Stimulated activated naive CD4-positive, alpha-beta T cell (primary cell): ENCODE results near the gene HOMEZ.

ENCODE experiments used
- DNase-seq, 6 experiments: peaks; one replicate each; lab custom pipeline; 2025; lab: John Stamatoyannopoulos, UW

Gene HOMEZ

GRCh38 chr14:23307687-23308644 lies 22.0 kb upstream of the HOMEZ start:
- no peak for DNase-seq

GRCh38 chr14:23307146-23307530 lies 21.2 kb upstream of the HOMEZ start:
- DNase-seq: no peak

- DNase-seq: no peak
Observed at GRCh38 chr14:23306412-23307145, 20.6 kb upstream of the HOMEZ start, which contains the start of gene BCL2L2. TSS of gene BCL2L2 (plus strand) at chr14:23306833. CDS start at chr14:23307768, 935 bp downstream.

- DNase-seq: peak; percentile 78 to 89 (median 84)
Observed at GRCh38 chr14:23302290-23303225, 16.6 kb upstream of the HOMEZ start, which contains the start of gene PPP1R3E. TSS of gene PPP1R3E (minus strand) at chr14:23302859. CDS start at chr14:23302576, 283 bp downstream.

- DNase-seq: peak in 3 of 6 experiments; percentile 63 to 86 (median 82)
Observed at GRCh38 chr14:23301969-23302289, 16.0 kb upstream of the HOMEZ start.

- peak; percentile 92 to 98 (median 95) for DNase-seq
Observed at GRCh38 chr14:23301288-23301968, 15.5 kb upstream of the HOMEZ start.

GRCh38 chr14:23300687-23301223 lies 14.8 kb upstream of the HOMEZ start:
- DNase-seq: peak in 3 of 6 experiments; percentile 14 to 43 (median 35)

- peak in 1 of 6 experiments; percentile 33 for DNase-seq
Observed at GRCh38 chr14:23299986-23300686, 14.2 kb upstream of the HOMEZ start.

GRCh38 chr14:23299211-23299957 lies 13.5 kb upstream of the HOMEZ start:
- DNase-seq: peak in 3 of 6 experiments; percentile 8 to 20 (median 16)

- no peak for DNase-seq
Observed at GRCh38 chr14:23297611-23298277, 11.8 kb upstream of the HOMEZ start.

- DNase-seq: no peak
Observed at GRCh38 chr14:23297096-23297495, 11.2 kb upstream of the HOMEZ start.

GRCh38 chr14:23296012-23296777 lies 10.3 kb upstream of the HOMEZ start:
- DNase-seq: no peak

- peak; percentile 41 to 83 (median 59) for DNase-seq
Observed at GRCh38 chr14:23294734-23295561, 9.0 kb upstream of the HOMEZ start.

- DNase-seq: no peak
Observed at GRCh38 chr14:23286902-23287479, 1.1 kb upstream of the HOMEZ start.

GRCh38 chr14:23285530-23286019 lies 357 bp downstream of the HOMEZ start:
- DNase-seq: no peak
